K562 (cell line): Measurements from ENCODE around the gene C22orf39. TPM values are rescaled to one million over a fixed set of nuclear protein-coding genes. Genes with fewer than 3 reads are reported as not detected.

ENCODE experiments used
- BCOR ChIP-seq: fragments of 450-650 bp; IDR thresholded peaks from 2 replicates; pipeline ENCODE4 v1.6.1; 2016
- CC2D1A ChIP-seq: fragments of 450-650 bp; IDR thresholded peaks from 2 replicates; pipeline ENCODE4 v1.6.1; 2017; ENCODE audit warnings: mild to moderate bottlenecking
- CXXC5 ChIP-seq: fragments of 250-450 bp; sonication (Bioruptor Pico); IDR thresholded peaks from 2 replicates; pipeline ENCODE4 v1.8.0; 2022; ENCODE audit warnings: inconsistent platforms, mild to moderate bottlenecking, moderate library complexity
- ESRRA ChIP-seq: fragments of 450-650 bp; IDR thresholded peaks from 2 replicates; pipeline ENCODE4 v1.6.1; 2014; ENCODE audit warnings: low read depth, mild to moderate bottlenecking, moderate library complexity, borderline replicate concordance
- KDM1A ChIP-seq, 2 experiments: fragments of 450-650 bp; IDR thresholded peaks; 2 replicates each; pipeline ENCODE4 v1.6.1; 2016; ENCODE audit warnings: mild to moderate bottlenecking in 2 of 2
- PHF8 ChIP-seq: fragments of 200-600 bp; sonication (generic); IDR thresholded peaks from 2 replicates; pipeline ENCODE4 v1.6.1; 2012; ENCODE audit warnings: mixed run types, mild to moderate bottlenecking, inconsistent platforms, low read length, moderate library complexity, borderline replicate concordance
- POLR2A ChIP-seq: fragments of 450-650 bp; conservative IDR thresholded peaks from 2 replicates; pipeline ENCODE4 v1.6.1; 2016
- RBM34 ChIP-seq: fragments of 200-400 bp; formaldehyde crosslinking; IDR thresholded peaks from 2 replicates; pipeline ENCODE4 v1.6.1; 2018; ENCODE audit warnings: low read length, borderline replicate concordance; ENCODE audit not compliant: insufficient read depth
- TEAD4 ChIP-seq, 2 experiments: sonication (generic) in 1 of 2; formaldehyde crosslinking in 1 of 2; IDR thresholded peaks; 2 replicates each; pipeline versions ENCODE4 v1.6.1 to v1.8.0; 2012 to 2022; ENCODE audit warnings: borderline replicate concordance in 1 of 2, inconsistent platforms in 1 of 2, low read length in 1 of 2, mild to moderate bottlenecking in 1 of 2, missing genetic modification reagents in 1 of 2
- ZNF212 ChIP-seq: fragments of 450-650 bp; formaldehyde crosslinking; IDR thresholded peaks from 2 replicates; pipeline ENCODE4 v1.4.0; 2020; ENCODE audit warnings: mild to moderate bottlenecking
- ZNF41 ChIP-seq: fragments of 250-450 bp; sonication (Bioruptor Pico); conservative IDR thresholded peaks from 2 replicates; pipeline ENCODE4 v1.4.0; 2020; ENCODE audit warnings: mild to moderate bottlenecking
- polyA plus RNA-seq, 8 experiments: library from polyadenylated mRNA; depleted of rRNA in 4 of 8; stranded (reverse) in 5 of 8; unstranded in 3 of 8; fragments of >200 nt; fragmentation: Nextera tagmentation in 2 of 8; fragmentation: Illumina TruSeq in 1 of 8; extraction: Ambion mirVana in 2 of 8; extraction: Trizol in 1 of 8; gene quantifications; 2 replicates each; pipeline versions ENCODE4 v1.2.1 to v1.2.3, GENCODE V29; 2011 to 2014; ENCODE audit warnings: inconsistent platforms in 1 of 8, missing spikeins in 1 of 8
- total RNA-seq, 7 experiments: library from RNA; depleted of rRNA in 6 of 7; stranded (reverse); fragments of >200 nt in 6 of 7; fragmentation: Illumina TruSeq in 2 of 7; extraction: Trizol in 2 of 7; gene quantifications; 2 replicates each; pipeline versions ENCODE4 v1.2.1 to v1.2.3, GENCODE V29; 2011 to 2021; ENCODE audit warnings: low replicate concordance in 1 of 7
- TF ChIP-seq, protein P1 (sequence below), 2 experiments: fragments of 450-650 bp in 1 of 2; IDR thresholded peaks; 2 replicates each; pipeline ENCODE4 v1.6.1; 2011 to 2017; ENCODE audit warnings: low read depth in 2 of 2, antibody characterized with exemption in 1 of 2, borderline replicate concordance in 1 of 2, low read length in 1 of 2, mild to moderate bottlenecking in 1 of 2, mixed read lengths in 1 of 2; ENCODE audit not compliant: control insufficient read depth in 1 of 2
- TF ChIP-seq, protein P2 (sequence below): fragments of 250-450 bp; sonication (Bioruptor Pico); IDR thresholded peaks from 2 replicates; pipeline ENCODE4 v1.6.1; 2021; ENCODE audit warnings: mild to moderate bottlenecking
- TF ChIP-seq, protein P3 (sequence below): sonication (generic); formaldehyde crosslinking; IDR thresholded peaks from 2 replicates; pipeline ENCODE4 v1.4.0; 2020; ENCODE audit warnings: mild to moderate bottlenecking, missing genetic modification reagents
- TF ChIP-seq, protein P4 (sequence below): fragments of 450-650 bp; formaldehyde crosslinking; IDR thresholded peaks from 2 replicates; pipeline ENCODE4 v1.4.0; 2022; ENCODE audit warnings: missing genetic modification characterization
- TF ChIP-seq, protein P5 (sequence below), 2 experiments: fragments of 200-800 bp in 1 of 2; sonication (Bioruptor generic) in 1 of 2; sonication (generic) in 1 of 2; formaldehyde crosslinking in 1 of 2; IDR thresholded peaks in 1 of 2; conservative IDR thresholded peaks in 1 of 2; 2 replicates each; pipeline versions ENCODE4 v1.5.0 to v1.6.1; 2016 to 2020; ENCODE audit warnings: missing compliant biosample characterization in 1 of 2, missing genetic modification characterization in 1 of 2, missing genetic modification reagents in 1 of 2
- TF ChIP-seq, protein P6 (sequence below): sonication (generic); formaldehyde crosslinking; IDR thresholded peaks from 2 replicates; pipeline ENCODE4 v1.9.0; 2022; ENCODE audit warnings: mild to moderate bottlenecking, missing genetic modification reagents

The C22orf39 gene
- total and polyA plus RNA-seq, 9 of the 15 experiments (the other 6 are each of a cell fraction or from before 2014, with no cell fraction given), result 20.4 to 139 (median 66.8) TPM

DNA sequence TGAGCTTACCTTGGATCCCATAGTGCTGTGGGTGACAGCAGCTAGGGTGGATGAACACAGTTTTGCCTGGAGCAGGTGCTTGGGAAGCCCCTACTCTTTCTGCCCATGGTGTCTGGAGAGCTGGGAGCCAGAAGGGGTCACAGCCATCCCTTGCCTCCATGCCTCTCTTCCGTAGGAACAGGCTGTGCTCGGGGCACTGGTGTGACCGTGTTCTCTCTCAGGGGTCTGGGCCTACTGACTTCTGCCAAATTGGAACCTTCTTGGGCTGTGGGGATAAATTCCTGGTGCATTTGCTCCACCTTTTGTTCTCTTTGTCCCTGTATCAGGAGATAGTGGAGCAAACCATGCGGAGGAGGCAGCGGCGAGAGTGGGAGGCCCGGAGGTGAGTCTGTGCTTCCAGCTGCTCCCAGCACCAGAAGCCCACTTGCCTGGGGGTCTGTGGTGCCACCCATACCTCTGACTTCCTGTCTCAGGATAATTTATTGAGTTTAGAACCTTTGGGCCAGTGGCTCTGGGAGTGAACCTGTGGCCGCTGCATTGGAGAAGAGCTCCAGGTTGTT, 46.6 kb upstream of the C22orf39 start (continued):
- TF ChIP-seq, protein P1, sequence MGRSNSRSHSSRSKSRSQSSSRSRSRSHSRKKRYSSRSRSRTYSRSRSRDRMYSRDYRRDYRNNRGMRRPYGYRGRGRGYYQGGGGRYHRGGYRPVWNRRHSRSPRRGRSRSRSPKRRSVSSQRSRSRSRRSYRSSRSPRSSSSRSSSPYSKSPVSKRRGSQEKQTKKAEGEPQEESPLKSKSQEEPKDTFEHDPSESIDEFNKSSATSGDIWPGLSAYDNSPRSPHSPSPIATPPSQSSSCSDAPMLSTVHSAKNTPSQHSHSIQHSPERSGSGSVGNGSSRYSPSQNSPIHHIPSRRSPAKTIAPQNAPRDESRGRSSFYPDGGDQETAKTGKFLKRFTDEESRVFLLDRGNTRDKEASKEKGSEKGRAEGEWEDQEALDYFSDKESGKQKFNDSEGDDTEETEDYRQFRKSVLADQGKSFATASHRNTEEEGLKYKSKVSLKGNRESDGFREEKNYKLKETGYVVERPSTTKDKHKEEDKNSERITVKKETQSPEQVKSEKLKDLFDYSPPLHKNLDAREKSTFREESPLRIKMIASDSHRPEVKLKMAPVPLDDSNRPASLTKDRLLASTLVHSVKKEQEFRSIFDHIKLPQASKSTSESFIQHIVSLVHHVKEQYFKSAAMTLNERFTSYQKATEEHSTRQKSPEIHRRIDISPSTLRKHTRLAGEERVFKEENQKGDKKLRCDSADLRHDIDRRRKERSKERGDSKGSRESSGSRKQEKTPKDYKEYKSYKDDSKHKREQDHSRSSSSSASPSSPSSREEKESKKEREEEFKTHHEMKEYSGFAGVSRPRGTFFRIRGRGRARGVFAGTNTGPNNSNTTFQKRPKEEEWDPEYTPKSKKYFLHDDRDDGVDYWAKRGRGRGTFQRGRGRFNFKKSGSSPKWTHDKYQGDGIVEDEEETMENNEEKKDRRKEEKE (IDR thresholded peaks at IDR 0.05; ENCODE audit: borderline replicate concordance in 1 of 2, control insufficient read depth in 1 of 2, low read depth in 2 of 2, low read length in 1 of 2), result no peak
- TF ChIP-seq, protein P2, sequence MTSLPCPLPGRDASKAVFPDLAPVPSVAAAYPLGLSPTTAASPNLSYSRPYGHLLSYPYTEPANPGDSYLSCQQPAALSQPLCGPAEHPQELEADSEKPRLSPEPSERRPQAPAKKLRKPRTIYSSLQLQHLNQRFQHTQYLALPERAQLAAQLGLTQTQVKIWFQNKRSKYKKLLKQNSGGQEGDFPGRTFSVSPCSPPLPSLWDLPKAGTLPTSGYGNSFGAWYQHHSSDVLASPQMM (CRISPR knock-in tag), result no peak
- TF ChIP-seq ZNF212 (CRISPR knock-in tag) (no peak), RBM34 (no peak), KDM1A (IDR thresholded peaks at IDR 0.05) (no peak), CC2D1A (no peak), PHF8 (0 out of 2 replicates have a peak, but pooled peaks have one; percentile 6), BCOR (no peak), POLR2A (0 out of 2 replicates have a peak, but pooled peaks have one; percentile 20), ESRRA (no peak), CXXC5 (CRISPR knock-in tag) (no peak), TEAD4 (IDR thresholded peaks at IDR 0.05; ENCODE audit: low read length) (no peak), TEAD4 (CRISPR knock-in tag; IDR thresholded peaks at IDR 0.05; ENCODE audit: borderline replicate concordance) (peak; percentile 64; the same call in 1 of the 2 replicates), ZNF41 (CRISPR knock-in tag) (no peak)
- TF ChIP-seq, protein P3, sequence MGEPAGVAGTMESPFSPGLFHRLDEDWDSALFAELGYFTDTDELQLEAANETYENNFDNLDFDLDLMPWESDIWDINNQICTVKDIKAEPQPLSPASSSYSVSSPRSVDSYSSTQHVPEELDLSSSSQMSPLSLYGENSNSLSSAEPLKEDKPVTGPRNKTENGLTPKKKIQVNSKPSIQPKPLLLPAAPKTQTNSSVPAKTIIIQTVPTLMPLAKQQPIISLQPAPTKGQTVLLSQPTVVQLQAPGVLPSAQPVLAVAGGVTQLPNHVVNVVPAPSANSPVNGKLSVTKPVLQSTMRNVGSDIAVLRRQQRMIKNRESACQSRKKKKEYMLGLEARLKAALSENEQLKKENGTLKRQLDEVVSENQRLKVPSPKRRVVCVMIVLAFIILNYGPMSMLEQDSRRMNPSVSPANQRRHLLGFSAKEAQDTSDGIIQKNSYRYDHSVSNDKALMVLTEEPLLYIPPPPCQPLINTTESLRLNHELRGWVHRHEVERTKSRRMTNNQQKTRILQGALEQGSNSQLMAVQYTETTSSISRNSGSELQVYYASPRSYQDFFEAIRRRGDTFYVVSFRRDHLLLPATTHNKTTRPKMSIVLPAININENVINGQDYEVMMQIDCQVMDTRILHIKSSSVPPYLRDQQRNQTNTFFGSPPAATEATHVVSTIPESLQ (CRISPR knock-in tag), result no peak
- TF ChIP-seq, protein P4, sequence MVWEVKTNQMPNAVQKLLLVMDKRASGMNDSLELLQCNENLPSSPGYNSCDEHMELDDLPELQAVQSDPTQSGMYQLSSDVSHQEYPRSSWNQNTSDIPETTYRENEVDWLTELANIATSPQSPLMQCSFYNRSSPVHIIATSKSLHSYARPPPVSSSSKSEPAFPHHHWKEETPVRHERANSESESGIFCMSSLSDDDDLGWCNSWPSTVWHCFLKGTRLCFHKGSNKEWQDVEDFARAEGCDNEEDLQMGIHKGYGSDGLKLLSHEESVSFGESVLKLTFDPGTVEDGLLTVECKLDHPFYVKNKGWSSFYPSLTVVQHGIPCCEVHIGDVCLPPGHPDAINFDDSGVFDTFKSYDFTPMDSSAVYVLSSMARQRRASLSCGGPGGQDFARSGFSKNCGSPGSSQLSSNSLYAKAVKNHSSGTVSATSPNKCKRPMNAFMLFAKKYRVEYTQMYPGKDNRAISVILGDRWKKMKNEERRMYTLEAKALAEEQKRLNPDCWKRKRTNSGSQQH, result peak; percentile 24; the same call in 1 of the 2 replicates
- TF ChIP-seq, protein P5, sequence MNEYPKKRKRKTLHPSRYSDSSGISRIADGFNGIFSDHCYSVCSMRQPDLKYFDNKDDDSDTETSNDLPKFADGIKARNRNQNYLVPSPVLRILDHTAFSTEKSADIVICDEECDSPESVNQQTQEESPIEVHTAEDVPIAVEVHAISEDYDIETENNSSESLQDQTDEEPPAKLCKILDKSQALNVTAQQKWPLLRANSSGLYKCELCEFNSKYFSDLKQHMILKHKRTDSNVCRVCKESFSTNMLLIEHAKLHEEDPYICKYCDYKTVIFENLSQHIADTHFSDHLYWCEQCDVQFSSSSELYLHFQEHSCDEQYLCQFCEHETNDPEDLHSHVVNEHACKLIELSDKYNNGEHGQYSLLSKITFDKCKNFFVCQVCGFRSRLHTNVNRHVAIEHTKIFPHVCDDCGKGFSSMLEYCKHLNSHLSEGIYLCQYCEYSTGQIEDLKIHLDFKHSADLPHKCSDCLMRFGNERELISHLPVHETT (CRISPR knock-in tag; conservative IDR thresholded peaks at IDR 0.05 in 1 of 2, IDR thresholded peaks at IDR 0.05 in 1 of 2), result 0 out of 4 replicates have a peak, but pooled peaks of 1 of the 2 experiments have one; percentile 60
- TF ChIP-seq, protein P6, sequence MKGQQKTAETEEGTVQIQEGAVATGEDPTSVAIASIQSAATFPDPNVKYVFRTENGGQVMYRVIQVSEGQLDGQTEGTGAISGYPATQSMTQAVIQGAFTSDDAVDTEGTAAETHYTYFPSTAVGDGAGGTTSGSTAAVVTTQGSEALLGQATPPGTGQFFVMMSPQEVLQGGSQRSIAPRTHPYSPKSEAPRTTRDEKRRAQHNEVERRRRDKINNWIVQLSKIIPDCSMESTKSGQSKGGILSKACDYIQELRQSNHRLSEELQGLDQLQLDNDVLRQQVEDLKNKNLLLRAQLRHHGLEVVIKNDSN (CRISPR knock-in tag), result no peak; the same call in 1 of the 2 replicates
